ENCODE measurements around the gene ZC3H4. TPM values are rescaled to one million over a fixed set of nuclear protein-coding genes. Genes with fewer than 3 reads are reported as not detected.

Gene ZC3H4
- total RNA-seq, 4 donors from 2014 or later = 26.2 to 34.7 (median 30.2) TPM

DNA sequence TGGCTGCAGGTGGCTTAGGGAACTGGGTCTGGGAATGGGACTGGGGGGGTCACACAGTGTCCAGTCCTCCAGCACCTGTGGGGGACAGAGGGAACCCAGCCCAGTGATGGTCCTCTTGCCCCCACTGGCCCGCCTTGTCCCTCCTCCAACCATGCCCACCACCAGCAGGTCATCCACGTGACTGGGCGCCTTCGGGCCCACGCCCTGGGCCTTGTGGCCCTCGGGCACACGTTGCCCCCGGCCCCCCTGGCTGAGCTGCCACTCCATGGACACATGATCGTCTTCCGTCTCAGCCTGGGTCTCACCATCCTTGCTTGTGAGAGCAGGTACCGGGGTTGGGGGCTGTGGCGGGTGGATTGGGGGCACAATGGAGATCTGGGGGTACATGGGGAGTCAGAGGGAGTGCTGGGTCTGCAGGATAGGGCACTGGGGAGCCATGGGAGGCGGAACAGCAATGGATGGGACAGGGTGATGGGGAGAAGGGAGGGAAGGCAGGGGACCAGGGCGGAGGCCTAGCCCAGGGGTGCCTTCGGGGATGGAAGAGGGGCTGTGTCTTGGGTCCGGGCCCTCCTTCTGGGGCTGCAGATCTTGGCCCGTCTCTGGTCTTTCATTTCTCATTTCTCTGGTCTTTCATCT is 74.2 kb downstream of the ZC3H4 start:
- Histone ChIP-seq H3K27me3 (peaks cover 0 to 9% (median 0%) of the 10 kb centered on the region in 4 donors), H3K9me3 (no peaks in the 10 kb centered on the region), H3K27ac (replicated peaks in 1 of 4) (no peak overlapping the region), H3K4me1 (peaks cover 7 to 16% (median 15%) of the 10 kb centered on the region in 4 donors), H3K36me3 (peaks cover 0 to 8% (median 5%) of the 10 kb centered on the region in 4 donors), H3K4me3 (no peak overlapping the region)
- no peak for DNase-seq (ENCODE audit: extremely low spot score)
- WGBS = 93% methylated on average over 9 of the region's 17 CpGs
- TF ChIP-seq, protein P1, sequence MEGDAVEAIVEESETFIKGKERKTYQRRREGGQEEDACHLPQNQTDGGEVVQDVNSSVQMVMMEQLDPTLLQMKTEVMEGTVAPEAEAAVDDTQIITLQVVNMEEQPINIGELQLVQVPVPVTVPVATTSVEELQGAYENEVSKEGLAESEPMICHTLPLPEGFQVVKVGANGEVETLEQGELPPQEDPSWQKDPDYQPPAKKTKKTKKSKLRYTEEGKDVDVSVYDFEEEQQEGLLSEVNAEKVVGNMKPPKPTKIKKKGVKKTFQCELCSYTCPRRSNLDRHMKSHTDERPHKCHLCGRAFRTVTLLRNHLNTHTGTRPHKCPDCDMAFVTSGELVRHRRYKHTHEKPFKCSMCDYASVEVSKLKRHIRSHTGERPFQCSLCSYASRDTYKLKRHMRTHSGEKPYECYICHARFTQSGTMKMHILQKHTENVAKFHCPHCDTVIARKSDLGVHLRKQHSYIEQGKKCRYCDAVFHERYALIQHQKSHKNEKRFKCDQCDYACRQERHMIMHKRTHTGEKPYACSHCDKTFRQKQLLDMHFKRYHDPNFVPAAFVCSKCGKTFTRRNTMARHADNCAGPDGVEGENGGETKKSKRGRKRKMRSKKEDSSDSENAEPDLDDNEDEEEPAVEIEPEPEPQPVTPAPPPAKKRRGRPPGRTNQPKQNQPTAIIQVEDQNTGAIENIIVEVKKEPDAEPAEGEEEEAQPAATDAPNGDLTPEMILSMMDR (IDR thresholded peaks at IDR 0.05) = no peak
- TF ChIP-seq POLR2AphosphoS5 (IDR thresholded peaks at IDR 0.05) (no peak), POLR2A (IDR thresholded peaks at IDR 0.05; ENCODE audit: low read depth) (no peak), EP300 (IDR thresholded peaks at IDR 0.05) (no peak)
- intact Hi-C loops (cut with DNase I) = loop anchor here (5.0 kb wide), 1 partner anchor 88 kb away; no protein-coding TSS in a partner anchor

DNA sequence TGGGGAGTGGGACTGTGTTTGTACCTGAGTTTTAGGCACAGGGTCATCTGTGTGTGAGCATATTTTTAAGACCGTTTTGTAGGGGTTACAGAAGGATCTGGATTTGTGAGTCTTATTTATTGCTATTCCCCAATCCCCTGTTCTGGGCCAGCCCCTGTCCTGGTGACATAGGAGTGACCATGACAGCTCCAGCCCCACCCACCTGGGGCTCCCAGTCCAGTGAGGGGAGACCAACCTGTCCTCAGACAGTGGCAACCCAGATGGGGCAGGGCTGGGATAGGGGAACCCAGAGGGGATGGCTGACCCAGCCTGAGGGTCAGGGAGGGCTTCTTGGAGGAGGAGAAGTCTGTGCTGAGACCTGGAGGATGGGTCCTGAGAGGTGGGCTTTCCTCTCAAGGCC is 75.8 kb downstream of the ZC3H4 start:
- WGBS = 67% methylated on average over 1 of the region's 1 CpG
- H3K36me3 ChIP-seq = peaks cover 0 to 8% (median 5%) of the 10 kb centered on the region in 4 donors
- no peaks in the 10 kb centered on the region for H3K9me3 ChIP-seq
- peaks cover 0 to 22% (median under 1%) of the 10 kb centered on the region in 4 donors for H3K27me3 ChIP-seq
- no peak overlapping the region for H3K27ac ChIP-seq (replicated peaks in 1 of 4)
- DNase-seq (ENCODE audit: extremely low spot score) = no peak
- intact Hi-C loops (cut with DNase I) = loop anchor here (5.0 kb wide), 1 partner anchor 90 kb away; no protein-coding TSS in a partner anchor
- no peak for TF ChIP-seq POLR2A (IDR thresholded peaks at IDR 0.05; ENCODE audit: low read depth)
- TF ChIP-seq EP300 (IDR thresholded peaks at IDR 0.05) = no peak
- TF ChIP-seq, protein P1 (IDR thresholded peaks at IDR 0.05) = no peak
- TF ChIP-seq POLR2AphosphoS5 (IDR thresholded peaks at IDR 0.05) = no peak
- H3K4me1 ChIP-seq = peaks cover 7 to 16% (median 15%) of the 10 kb centered on the region in 4 donors
- no peak overlapping the region for H3K4me3 ChIP-seq

DNA sequence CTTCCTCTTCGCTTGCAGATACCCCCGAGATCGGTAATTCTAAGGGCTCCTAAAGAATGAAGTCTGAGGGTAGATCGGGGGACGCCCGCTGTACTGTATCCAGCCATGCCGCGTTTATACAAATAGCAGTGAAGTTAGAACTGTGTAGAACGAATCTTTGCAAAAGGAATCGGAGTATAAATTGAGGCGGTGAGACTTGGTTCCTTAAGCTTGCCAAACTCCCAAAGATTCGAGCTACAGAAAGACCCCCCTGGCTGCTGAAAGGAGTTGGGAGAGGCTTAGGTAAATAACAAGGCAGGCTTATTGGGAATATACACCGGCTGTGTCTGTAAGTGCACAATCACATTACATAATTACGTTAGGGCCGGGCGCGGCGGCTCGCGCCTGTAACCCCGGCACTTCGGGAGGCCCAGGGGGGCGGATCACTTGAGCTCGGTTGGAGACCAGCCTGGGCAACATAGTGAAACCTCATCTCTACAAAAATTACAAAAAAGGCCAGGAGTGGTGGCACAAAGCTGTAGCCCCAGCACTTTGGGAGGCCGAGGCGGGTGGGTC is 77.4 kb downstream of the ZC3H4 start:
- intact Hi-C loops (cut with DNase I) = loop anchor here (5.0 kb wide), 1 partner anchor 91 kb away; no protein-coding TSS in a partner anchor
- no peaks in the 10 kb centered on the region for H3K9me3 ChIP-seq
- peaks cover 7 to 16% (median 15%) of the 10 kb centered on the region in 4 donors for H3K4me1 ChIP-seq
- H3K27me3 ChIP-seq = peaks cover 0 to 37% (median 5%) of the 10 kb centered on the region in 4 donors
- H3K36me3 ChIP-seq = no peaks in the 10 kb centered on the region
- TF ChIP-seq, protein P1 (IDR thresholded peaks at IDR 0.05) = peak in 1 of 3 experiments; percentile 15
- no peak for TF ChIP-seq POLR2AphosphoS5 (IDR thresholded peaks at IDR 0.05)
- peak overlapping the region; percentile 50 to 61 (median 50) for H3K4me3 ChIP-seq
- DNase-seq (ENCODE audit: extremely low spot score) = no peak
- WGBS = 13% methylated on average over 24 of the region's 26 CpGs
- H3K27ac ChIP-seq (replicated peaks in 1 of 4) = peak overlapping the region; percentile 6 to 58 (median 54)

DNA sequence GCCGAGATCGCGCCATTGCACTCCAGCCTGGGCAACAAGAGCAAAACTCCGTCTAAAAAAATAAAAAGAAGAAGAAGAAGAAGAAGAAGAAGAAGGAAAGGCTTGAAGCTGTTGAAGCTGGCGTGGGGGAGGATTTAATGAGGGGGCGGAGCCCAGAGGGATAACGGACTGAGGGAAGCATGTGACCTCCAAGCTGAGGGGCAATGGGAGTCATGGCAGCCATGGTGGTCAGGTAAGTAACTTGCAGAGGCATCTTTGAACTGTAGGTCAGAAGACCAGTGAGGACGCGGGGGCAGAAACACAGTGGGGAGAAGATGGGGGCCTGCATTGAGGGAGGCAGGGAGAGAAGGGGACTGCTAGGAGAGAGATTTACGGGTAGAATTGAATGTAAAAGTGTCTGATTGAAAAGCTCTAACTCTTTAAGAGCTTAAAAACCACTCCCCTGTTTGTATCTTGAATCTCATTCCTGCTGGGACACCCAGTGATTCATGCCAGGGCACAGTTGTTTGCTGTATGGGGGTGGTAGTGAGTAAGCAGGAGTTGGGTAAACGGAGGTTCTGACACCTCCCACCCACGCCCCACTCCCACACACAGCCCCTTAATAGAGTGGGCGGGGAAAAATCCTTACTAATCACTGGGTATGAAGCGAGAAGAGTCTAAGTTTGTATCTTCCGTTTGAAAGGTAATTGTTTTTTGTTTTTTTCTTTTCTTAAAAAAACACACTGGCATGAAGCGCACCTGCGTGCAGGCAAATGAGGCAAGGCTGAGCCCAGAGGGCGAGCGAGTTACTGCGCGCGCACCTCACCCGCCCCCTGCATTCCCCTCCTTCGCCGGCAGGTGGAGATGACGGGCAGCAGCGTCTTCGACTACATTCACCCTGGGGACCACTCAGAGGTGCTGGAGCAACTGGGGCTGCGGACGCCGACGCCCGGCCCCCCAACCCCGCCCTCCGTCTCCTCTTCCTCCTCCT is 78.2 kb downstream of the ZC3H4 start:
- H3K4me3 ChIP-seq = peak overlapping the region; percentile 50 to 61 (median 50)
- peak overlapping the region; percentile 6 to 58 (median 54) for H3K27ac ChIP-seq (replicated peaks in 1 of 4)
- intact Hi-C loops (cut with DNase I) = loop anchor here (5.0 kb wide), 1 partner anchor 92 kb away; no protein-coding TSS in a partner anchor
- H3K9me3 ChIP-seq = no peaks in the 10 kb centered on the region
- H3K27me3 ChIP-seq = peaks cover 0 to 43% (median 5%) of the 10 kb centered on the region in 4 donors
- peak; percentile 96 for DNase-seq (ENCODE audit: extremely low spot score)
- no peaks in the 10 kb centered on the region for H3K36me3 ChIP-seq
- peaks cover 7 to 16% (median 15%) of the 10 kb centered on the region in 4 donors for H3K4me1 ChIP-seq
- WGBS = 22% methylated on average over 19 of the region's 35 CpGs
- TF ChIP-seq POLR2A (IDR thresholded peaks at IDR 0.05; ENCODE audit: low read depth) = no peak
- TF ChIP-seq, protein P1 (IDR thresholded peaks at IDR 0.05) = peak; percentile 98 to 99 (median 99)
- TF ChIP-seq POLR2AphosphoS5 (IDR thresholded peaks at IDR 0.05) = peak in 1 of 2 donors; percentile 65
